AG10803 (cell line): ENCODE data around the gene PSMD6.

Source experiments
- DNase-seq: peaks from one replicate; pipeline ENCODE4 v3.0.0; 2010; ENCODE audit warnings: low read depth
- H3K4me3 ChIP-seq: 2 replicates; pipeline ENCODE4 v1.5.1; 2011; ENCODE audit warnings: mild to moderate bottlenecking, low read length, control low read depth
- CTCF ChIP-seq: conservative IDR thresholded peaks from 2 replicates; pipeline ENCODE4 v1.5.1; 2011; ENCODE audit warnings: mild to moderate bottlenecking, low read length, control low read depth, inconsistent platforms

Gene PSMD6

DNA sequence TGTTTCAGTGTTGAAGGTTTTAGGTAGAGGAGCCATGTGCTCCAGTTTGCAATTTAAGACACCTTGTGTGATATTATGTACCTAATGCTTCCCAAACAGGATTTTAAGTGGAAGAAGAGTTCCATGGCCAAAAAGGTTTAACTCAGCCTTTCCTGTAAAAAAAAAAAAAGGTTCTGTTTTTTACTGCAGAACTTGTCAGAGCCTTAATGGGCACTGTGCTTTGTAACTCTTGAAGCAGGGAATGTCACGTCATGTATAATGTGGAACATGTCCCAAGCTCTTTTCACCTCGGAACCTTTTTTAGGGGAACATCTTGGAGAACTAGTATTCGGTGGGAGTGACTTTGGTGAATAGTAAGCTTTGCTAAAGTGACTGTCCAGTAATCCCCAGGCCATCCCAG is 31.6 kb downstream of the PSMD6 start:
- no peak for TF ChIP-seq CTCF
- no peak for DNase-seq
- H3K4me3 ChIP-seq, result no peak overlapping the region

DNA sequence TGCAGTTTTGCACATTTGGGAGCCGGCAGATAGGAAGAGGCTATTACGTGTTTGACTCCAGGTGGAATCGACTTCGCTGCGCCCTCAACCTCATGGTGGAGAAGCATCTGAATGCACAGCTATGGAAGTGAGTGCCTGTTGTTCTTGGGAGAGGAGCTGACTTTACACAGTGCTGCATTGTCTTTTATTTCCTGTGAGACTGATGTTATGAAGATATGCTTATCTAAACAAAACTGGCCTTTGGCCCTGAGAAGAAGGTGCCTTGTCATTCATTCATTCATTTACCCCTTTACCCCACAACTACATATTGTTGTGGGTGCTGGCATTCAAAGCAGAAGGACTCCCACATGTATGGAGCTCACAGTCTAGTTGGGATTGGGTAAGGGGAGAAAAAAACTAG is 32.6 kb downstream of the PSMD6 start:
- no peak for TF ChIP-seq CTCF
- DNase-seq, result no peak
- H3K4me3 ChIP-seq, result no peak overlapping the region

DNA sequence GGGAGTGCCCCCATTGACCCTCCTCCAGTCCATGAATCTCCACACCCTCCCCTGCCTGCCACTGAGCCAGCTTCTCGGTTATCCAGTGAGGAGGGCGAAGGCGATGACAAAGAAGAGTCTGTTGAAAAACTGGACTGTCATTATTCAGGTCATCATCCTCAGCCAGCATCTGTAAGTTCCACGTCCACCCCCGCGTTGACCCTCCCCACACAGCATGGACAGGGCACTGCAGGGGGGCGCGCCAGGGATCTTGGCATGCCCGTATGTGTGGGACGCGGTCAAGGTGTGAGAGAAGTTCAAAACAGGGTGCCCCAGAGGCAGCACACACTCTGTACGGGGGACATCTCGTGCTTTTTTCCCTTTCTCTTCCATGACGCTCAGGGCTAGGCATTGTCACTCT is 33.1 kb downstream of the PSMD6 start:
- H3K4me3 ChIP-seq, result no peak overlapping the region
- no peak for DNase-seq
- TF ChIP-seq CTCF, result no peak

- no peak for TF ChIP-seq CTCF
- no peak overlapping the region for H3K4me3 ChIP-seq
- no peak for DNase-seq
These were observed 34.4 kb downstream of the PSMD6 start for GRCh38 chr3:63988943-63989342.

DNA sequence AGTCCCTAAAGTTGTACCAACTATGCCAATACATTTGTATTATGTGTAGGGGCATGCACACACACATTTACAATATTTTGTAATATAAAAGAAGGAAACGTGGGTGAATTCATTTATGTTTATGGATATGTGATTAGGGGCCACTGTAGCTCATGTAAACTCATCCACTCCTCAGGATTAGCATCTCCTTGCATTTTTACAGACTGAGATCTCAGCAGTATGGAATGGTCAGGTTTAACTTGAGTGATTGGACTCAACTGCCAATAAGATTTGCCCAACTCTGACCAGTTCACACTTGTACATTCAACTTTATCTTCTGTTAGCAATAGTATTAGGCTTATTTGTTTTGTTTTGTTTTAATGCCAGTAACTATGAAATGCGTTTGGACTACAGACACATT is 36.5 kb downstream of the PSMD6 start:
- no peak for TF ChIP-seq CTCF
- no peak for DNase-seq
- no peak overlapping the region for H3K4me3 ChIP-seq

GRCh38 chr3:63986146-63986545 is 37.1 kb downstream of the PSMD6 start:
- H3K4me3 ChIP-seq, result no peak overlapping the region
- TF ChIP-seq CTCF, result no peak
- no peak for DNase-seq

DNA sequence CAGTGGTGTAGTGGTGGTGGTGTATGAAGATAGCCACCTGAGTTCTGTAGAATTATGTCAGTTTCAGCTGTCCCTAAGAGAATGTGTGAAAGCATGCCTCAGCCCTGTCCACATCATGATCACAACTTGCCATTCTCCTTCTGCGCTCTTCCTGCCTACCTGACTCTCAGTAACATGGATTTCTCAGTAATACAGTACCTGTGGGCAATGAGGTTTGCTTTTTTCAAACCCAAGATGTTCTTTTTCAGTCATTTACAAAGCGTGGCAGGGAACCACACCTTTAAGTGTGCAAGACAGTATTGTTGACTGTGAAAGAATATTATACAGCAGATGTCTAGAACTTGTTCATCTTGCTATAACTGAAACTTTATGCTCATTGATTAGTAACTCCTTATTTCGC is 38.9 kb downstream of the PSMD6 start:
- no peak for DNase-seq
- no peak overlapping the region for H3K4me3 ChIP-seq
- TF ChIP-seq CTCF, result no peak
